Mesenchymal stem cell (in vitro differentiated cells and primary cell): ENCODE results near the gene STX5.
A peak's percentile ranks its signal among the peaks of the same experiment; 100 is the strongest.

ENCODE experiments used
- DNase-seq: peaks from one replicate; pipeline ENCODE4 v3.0.0-alpha.2; 2013
- H2AFZ ChIP-seq: one replicate; pipeline ENCODE4 v1.6.1; 2013; ENCODE audit warnings: low read depth, mild to moderate bottlenecking, control low read depth, inconsistent platforms, low read length, moderate library complexity
- H2AK5ac ChIP-seq: 2 replicates; pipeline ENCODE4 v1.6.1; 2013; ENCODE audit warnings: low read length, moderate library complexity, mild to moderate bottlenecking, inconsistent platforms; ENCODE audit not compliant: severe bottlenecking
- H2BK120ac ChIP-seq: one replicate; pipeline ENCODE4 v1.6.1; 2013; ENCODE audit warnings: low read depth, mild to moderate bottlenecking, inconsistent platforms, low read length, moderate library complexity
- H2BK12ac ChIP-seq, 2 experiments: one replicate each; pipeline ENCODE4 v1.6.1; 2013; ENCODE audit warnings: inconsistent platforms in 2 of 2, low read length in 2 of 2, mild to moderate bottlenecking in 2 of 2, moderate library complexity in 2 of 2, control low read depth in 1 of 2
- H2BK15ac ChIP-seq: one replicate; pipeline ENCODE4 v1.6.1; 2013; ENCODE audit warnings: mild to moderate bottlenecking, low read depth, inconsistent platforms; ENCODE audit not compliant: poor library complexity, severe bottlenecking
- H2BK5ac ChIP-seq: 2 replicates; pipeline ENCODE4 v1.6.1; 2013; ENCODE audit warnings: low read depth, mild to moderate bottlenecking, low read length, control low read depth, inconsistent platforms; ENCODE audit not compliant: poor library complexity, severe bottlenecking
- H3K14ac ChIP-seq, 2 experiments: one replicate each; pipeline ENCODE4 v1.6.1; 2013; ENCODE audit warnings: inconsistent platforms in 2 of 2, low read length in 2 of 2, control low read depth in 1 of 2, mild to moderate bottlenecking in 1 of 2, moderate library complexity in 1 of 2
- H3K18ac ChIP-seq, 2 experiments: one replicate each; pipeline ENCODE4 v1.6.1; 2013; ENCODE audit warnings: inconsistent platforms in 2 of 2, low read length in 2 of 2, control low read depth in 1 of 2, low read depth in 1 of 2, mild to moderate bottlenecking in 1 of 2
- H3K23ac ChIP-seq, 2 experiments: one replicate each; pipeline ENCODE4 v1.6.1; 2013; ENCODE audit warnings: inconsistent platforms in 2 of 2, low read length in 2 of 2, mild to moderate bottlenecking in 2 of 2, moderate library complexity in 2 of 2, control low read depth in 1 of 2
- H3K27ac ChIP-seq: 2 replicates; pipeline ENCODE4 v1.5.1; 2013; ENCODE audit warnings: mild to moderate bottlenecking, moderate library complexity, low read length, control low read depth, inconsistent platforms; ENCODE audit not compliant: poor library complexity, severe bottlenecking
- H3K27me3 ChIP-seq, 2 experiments: 2 replicates each; pipeline versions ENCODE4 v1.6.1 to v1.7.0; 2013; ENCODE audit warnings: low read length in 2 of 2, mild to moderate bottlenecking in 2 of 2, moderate library complexity in 2 of 2, control low read depth in 1 of 2, inconsistent platforms in 1 of 2; ENCODE audit not compliant: control insufficient read depth in 1 of 2, insufficient read depth in 1 of 2
- H3K36me3 ChIP-seq, 2 experiments: 2 replicates each; pipeline versions ENCODE4 v1.6.1 to v1.7.0; 2013; ENCODE audit warnings: low read length in 2 of 2, control low read depth in 1 of 2, inconsistent platforms in 1 of 2, low read depth in 1 of 2, mild to moderate bottlenecking in 1 of 2; ENCODE audit not compliant: insufficient read depth in 2 of 2, control insufficient read depth in 1 of 2
- H3K4ac ChIP-seq, 2 experiments: one replicate each; pipeline ENCODE4 v1.6.1; 2013; ENCODE audit warnings: inconsistent platforms in 2 of 2, low read length in 2 of 2, mild to moderate bottlenecking in 2 of 2, moderate library complexity in 2 of 2, control low read depth in 1 of 2, low read depth in 1 of 2
- H3K4me1 ChIP-seq: 2 replicates; pipeline ENCODE4 v1.6.1; 2013; ENCODE audit warnings: low read depth, low read length, control low read depth; ENCODE audit not compliant: control insufficient read depth, insufficient read depth
- H3K4me2 ChIP-seq: 2 replicates; pipeline ENCODE4 v1.6.1; 2013; ENCODE audit warnings: low read length, mild to moderate bottlenecking, inconsistent platforms; ENCODE audit not compliant: poor library complexity, severe bottlenecking
- H3K4me3 ChIP-seq, 2 experiments: 2 replicates each; pipeline versions ENCODE4 v1.5.1 to v1.7.0; 2013; ENCODE audit warnings: low read length in 2 of 2, mild to moderate bottlenecking in 2 of 2, control low read depth in 1 of 2, low read depth in 1 of 2; ENCODE audit not compliant: insufficient read depth in 1 of 2
- H3K79me1 ChIP-seq: replicated peaks from 2 replicates; pipeline ENCODE4 v1.6.1; 2013; ENCODE audit warnings: mild to moderate bottlenecking, control low read depth, low read length, inconsistent platforms; ENCODE audit not compliant: poor library complexity, severe bottlenecking
- H3K9ac ChIP-seq: 2 replicates; pipeline ENCODE4 v1.7.0; 2013; ENCODE audit warnings: mild to moderate bottlenecking, low read length, moderate library complexity
- H3K9me3 ChIP-seq: 2 replicates; pipeline ENCODE4 v1.7.0; 2013; ENCODE audit warnings: mild to moderate bottlenecking, low read length; ENCODE audit not compliant: control insufficient read depth
- H4K8ac ChIP-seq: one replicate; pipeline ENCODE4 v1.6.1; 2013; ENCODE audit warnings: inconsistent platforms, mild to moderate bottlenecking, low read length, moderate library complexity
- H4K91ac ChIP-seq: one replicate; pipeline ENCODE4 v1.6.1; 2013; ENCODE audit warnings: mild to moderate bottlenecking, low read length, inconsistent platforms
- WGBS: methylation state at CpG from one replicate; pipeline ENCODE4 v1.1.7; 2013; ENCODE audit warnings: mixed read lengths; 5-methylcytosine and 5-hydroxymethylcytosine counted together

The STX5 gene

DNA sequence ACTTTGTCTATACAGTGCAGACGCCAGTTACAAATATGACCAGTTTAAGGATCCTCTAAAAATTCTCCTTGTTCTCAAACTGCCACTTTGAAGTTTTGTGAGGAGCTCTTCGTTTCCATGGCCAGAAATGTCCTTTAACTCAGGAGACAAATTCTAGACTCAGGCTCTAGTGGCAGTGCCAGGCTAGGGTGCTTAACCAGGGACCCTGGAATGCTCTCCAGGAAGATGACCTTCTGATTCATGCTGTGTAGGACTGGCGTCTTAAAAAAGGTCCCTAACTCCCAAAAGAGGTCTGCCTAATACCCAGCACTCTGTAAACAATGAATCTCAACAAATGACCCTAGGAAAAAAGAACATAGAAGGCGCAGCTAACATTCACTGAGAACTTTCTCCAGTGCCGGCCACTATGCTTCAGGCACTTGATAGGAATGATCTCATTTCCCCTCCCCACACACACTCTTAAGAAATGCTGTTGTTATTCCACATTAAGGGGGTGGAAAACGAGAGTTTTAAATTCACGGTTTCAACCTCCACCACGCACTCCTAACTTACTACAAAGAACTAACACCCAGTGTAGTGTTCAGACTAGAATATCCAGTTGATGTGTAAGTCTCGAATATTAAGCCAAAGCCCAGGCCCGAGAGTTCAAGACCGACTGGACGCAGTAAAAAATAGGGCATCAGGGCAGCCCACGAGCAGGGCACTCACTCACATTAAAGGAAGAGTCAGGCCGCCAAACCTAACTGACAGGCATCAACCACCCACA is 27.4 kb downstream of the STX5 start:
- H2AFZ ChIP-seq: no peak overlapping the region
- DNase-seq: peak; percentile 75
- H3K4me3 ChIP-seq: peak overlapping the region; percentile 94 to 95
- H3K14ac ChIP-seq: peak overlapping the region in 1 of 2 experiments; percentile 68
- WGBS: 8% methylated on average over 13 of the region's 14 CpGs
- no peaks in the 10 kb centered on the region for H3K27me3 ChIP-seq
- H3K36me3 ChIP-seq: peaks cover 39 to 41% of the 10 kb centered on the region in 2 experiments
- H3K4me2 ChIP-seq: peak overlapping the region; percentile 51
- H2BK12ac ChIP-seq: no peak overlapping the region
- H4K91ac ChIP-seq: no peak overlapping the region
- peak overlapping the region; percentile 45 to 54 for H3K18ac ChIP-seq
- no peak overlapping the region for H2BK120ac ChIP-seq
- no peak overlapping the region for H2BK15ac ChIP-seq
- H2AK5ac ChIP-seq: no peak overlapping the region
- peak overlapping the region; percentile 98 for H3K9ac ChIP-seq
- peak overlapping the region; percentile 5 for H4K8ac ChIP-seq
- H3K9me3 ChIP-seq: no peaks in the 10 kb centered on the region
- peaks cover 20% of the 10 kb centered on the region for H3K79me1 ChIP-seq
- peak overlapping the region in 1 of 2 experiments; percentile 78 for H3K4ac ChIP-seq
- H2BK5ac ChIP-seq: no peak overlapping the region
- peak overlapping the region; percentile 38 for H3K27ac ChIP-seq
- H3K23ac ChIP-seq: peak overlapping the region in 1 of 2 experiments; percentile 67
- H3K4me1 ChIP-seq: peaks cover 16% of the 10 kb centered on the region

DNA sequence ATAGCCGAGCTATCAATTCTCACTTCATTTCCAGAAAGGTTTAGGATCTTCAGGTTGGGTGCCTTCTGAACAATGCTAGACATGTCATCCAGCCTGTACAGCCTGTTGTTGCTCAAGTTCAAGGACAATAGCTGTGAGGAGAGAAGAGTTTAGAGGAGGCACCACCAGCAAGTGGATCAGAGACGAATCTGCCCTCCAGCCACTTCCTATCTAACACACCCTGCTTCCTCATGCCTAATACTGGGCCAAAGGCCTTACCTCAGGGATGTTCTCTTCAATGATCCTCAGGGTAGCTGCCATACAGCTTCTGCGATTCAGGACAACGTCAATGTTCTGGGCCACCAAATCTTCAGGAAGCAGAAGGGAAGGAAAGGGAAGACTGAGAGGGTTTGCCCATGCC is 30.8 kb downstream of the STX5 start:
- WGBS: 96% methylated on average over 4 of the region's 4 CpGs
- Histone ChIP-seq H3K27ac (no peak overlapping the region), H2BK12ac (no peak overlapping the region)

DNA sequence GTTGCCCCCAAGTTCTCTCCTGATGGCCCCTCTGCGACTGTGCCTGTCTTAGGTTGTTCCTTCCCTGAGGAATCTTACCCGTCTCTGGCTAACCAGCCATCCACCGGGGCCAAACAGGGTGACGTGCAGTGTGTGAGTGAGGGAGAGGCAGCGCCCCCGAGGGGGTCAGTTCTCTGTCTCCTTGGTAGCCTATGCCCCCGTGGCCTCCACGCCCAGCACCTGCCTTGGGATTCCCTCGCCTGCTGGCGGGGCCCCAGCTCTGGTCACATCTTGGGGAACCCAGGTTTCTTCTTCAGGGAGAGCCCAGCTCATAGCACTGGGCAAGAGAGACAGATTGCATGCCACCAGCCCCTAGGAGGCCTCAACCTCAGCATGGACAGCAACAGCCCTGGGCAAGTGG is 32.4 kb downstream of the STX5 start:
- no peak for DNase-seq
- Histone ChIP-seq H3K9ac (no peak overlapping the region), H3K18ac (no peak overlapping the region), H3K23ac (no peak overlapping the region), H2BK15ac (no peak overlapping the region), H2BK5ac (no peak overlapping the region), H3K4me1 (peaks cover 6% of the 10 kb centered on the region), H3K14ac (no peak overlapping the region), H3K4me3 (no peak overlapping the region), H3K9me3 (no peaks in the 10 kb centered on the region), H3K79me1 (peaks cover 42% of the 10 kb centered on the region), H3K4ac (no peak overlapping the region), H3K4me2 (no peak overlapping the region), H2AK5ac (no peak overlapping the region), H4K8ac (no peak overlapping the region), H2BK120ac (no peak overlapping the region), H3K36me3 (peaks cover 82 to 90% of the 10 kb centered on the region in 2 experiments), H3K27ac (no peak overlapping the region), H3K27me3 (no peaks in the 10 kb centered on the region), H2AFZ (no peak overlapping the region), H2BK12ac (no peak overlapping the region), H4K91ac (no peak overlapping the region)
- 96% methylated on average over 10 of the region's 10 CpGs for WGBS

More for the DNA sequence above, 30.8 kb downstream of the STX5 start:
- H3K79me1 ChIP-seq: peaks cover 34% of the 10 kb centered on the region
- H3K14ac ChIP-seq: no peak overlapping the region
- no peak overlapping the region for H3K18ac ChIP-seq
- no peak overlapping the region for H3K4ac ChIP-seq
- no peaks in the 10 kb centered on the region for H3K9me3 ChIP-seq
- H3K4me2 ChIP-seq: no peak overlapping the region
- no peak overlapping the region for H3K4me3 ChIP-seq
- no peak overlapping the region for H2BK5ac ChIP-seq
- no peak overlapping the region for H2BK15ac ChIP-seq
- peaks cover 67 to 74% of the 10 kb centered on the region in 2 experiments for H3K36me3 ChIP-seq
- no peak overlapping the region for H3K23ac ChIP-seq
- no peak overlapping the region for H2AK5ac ChIP-seq
- H2BK120ac ChIP-seq: no peak overlapping the region
- H3K9ac ChIP-seq: no peak overlapping the region
- DNase-seq: no peak
- no peak overlapping the region for H4K8ac ChIP-seq
- no peak overlapping the region for H4K91ac ChIP-seq
- H3K27me3 ChIP-seq: no peaks in the 10 kb centered on the region
- peaks cover 6% of the 10 kb centered on the region for H3K4me1 ChIP-seq
- no peak overlapping the region for H2AFZ ChIP-seq

GRCh38 chr11:62796281-62796680 is 35.6 kb downstream of the STX5 start:
- no peak overlapping the region for H2AK5ac ChIP-seq
- H2BK15ac ChIP-seq: no peak overlapping the region
- H3K4me1 ChIP-seq: peaks cover 9% of the 10 kb centered on the region
- no peak overlapping the region for H2BK120ac ChIP-seq
- H2BK5ac ChIP-seq: no peak overlapping the region
- 88% methylated on average over 7 of the region's 7 CpGs for WGBS
- H3K9ac ChIP-seq: no peak overlapping the region
- no peak overlapping the region for H3K23ac ChIP-seq
- H2BK12ac ChIP-seq: no peak overlapping the region
- H4K8ac ChIP-seq: no peak overlapping the region
- no peaks in the 10 kb centered on the region for H3K9me3 ChIP-seq
- no peak overlapping the region for H3K4me3 ChIP-seq
- H2AFZ ChIP-seq: no peak overlapping the region
- H3K27ac ChIP-seq: no peak overlapping the region
- H3K27me3 ChIP-seq: no peaks in the 10 kb centered on the region
- no peak overlapping the region for H4K91ac ChIP-seq
- no peak overlapping the region for H3K18ac ChIP-seq
- H3K4ac ChIP-seq: no peak overlapping the region
- H3K4me2 ChIP-seq: no peak overlapping the region
- no peak overlapping the region for H3K14ac ChIP-seq
- peaks cover 36% of the 10 kb centered on the region for H3K79me1 ChIP-seq
- H3K36me3 ChIP-seq: peaks cover 85 to 90% of the 10 kb centered on the region in 2 experiments
- DNase-seq: no peak
